Activated CD4-positive, alpha-beta T cell treated with anti-CD3 and anti-CD28 coated beads for 36 hours (primary cell): Measurements from ENCODE around the gene UMAD1. TPM values are rescaled to one million over a fixed set of nuclear protein-coding genes. Genes with fewer than 3 reads are reported as not detected.

Experiments
- ATAC-seq: fragments of 200-7000 bp; cut with Tn5 transposase; one replicate; pipeline ENCODE4 v1.10.0; 2021; ENCODE audit warnings: mild to moderate bottlenecking, moderate library complexity
- CTCF ChIA-PET: fragments of 350-600 bp; sonication (Branson Sonifier 250); formaldehyde crosslinking; loops from one replicate; lab custom pipeline; 2021; ENCODE audit warnings: antibody characterized with exemption; lab: Charles Lee
- POLR2A ChIA-PET: fragments of 350-600 bp; sonication (Branson Sonifier 250); formaldehyde crosslinking; loops from one replicate; lab custom pipeline; 2021; ENCODE audit warnings: antibody characterized with exemption, inconsistent platforms; lab: Charles Lee
- DNase-seq: peaks from one replicate; pipeline ENCODE4 v3.0.0-alpha.2; 2020
- H3K27ac Mint-ChIP-seq: one replicate; pipeline ENCODE4 v1.8.0; 2021; ENCODE audit warnings: mixed read lengths
- H3K27me3 Mint-ChIP-seq: one replicate; pipeline ENCODE4 v1.8.0; 2021; ENCODE audit warnings: mixed read lengths
- H3K36me3 Mint-ChIP-seq: one replicate; pipeline ENCODE4 v1.8.0; 2021; ENCODE audit warnings: low read depth, mixed read lengths
- H3K4me1 Mint-ChIP-seq: one replicate; pipeline ENCODE4 v1.8.0; 2021; ENCODE audit warnings: mixed read lengths
- H3K4me3 Mint-ChIP-seq: one replicate; pipeline ENCODE4 v1.8.0; 2021; ENCODE audit warnings: mild to moderate bottlenecking, moderate library complexity, mixed read lengths
- H3K9me3 Mint-ChIP-seq: one replicate; pipeline ENCODE4 v1.8.0; 2021; ENCODE audit warnings: low read depth, mixed read lengths
- intact Hi-C, 2 experiments: fragments of 100-400 bp; cut with DNase I in 1 of 2; cut with micrococcal nuclease in 1 of 2; formaldehyde crosslinking; loops; one replicate each; pipeline versions ENCODE4 v1.14.2 to v1.15.1; 2022 to 2024; cut with DNase I, micrococcal nuclease
- total RNA-seq, 2 experiments: library from RNA; stranded (reverse); gene quantifications; one replicate each; pipeline ENCODE4 v1.2.3, GENCODE V29; 2021

The UMAD1 gene
- total RNA-seq, 2 experiments from 2014 or later: 13.1 to 14.5 TPM

DNA sequence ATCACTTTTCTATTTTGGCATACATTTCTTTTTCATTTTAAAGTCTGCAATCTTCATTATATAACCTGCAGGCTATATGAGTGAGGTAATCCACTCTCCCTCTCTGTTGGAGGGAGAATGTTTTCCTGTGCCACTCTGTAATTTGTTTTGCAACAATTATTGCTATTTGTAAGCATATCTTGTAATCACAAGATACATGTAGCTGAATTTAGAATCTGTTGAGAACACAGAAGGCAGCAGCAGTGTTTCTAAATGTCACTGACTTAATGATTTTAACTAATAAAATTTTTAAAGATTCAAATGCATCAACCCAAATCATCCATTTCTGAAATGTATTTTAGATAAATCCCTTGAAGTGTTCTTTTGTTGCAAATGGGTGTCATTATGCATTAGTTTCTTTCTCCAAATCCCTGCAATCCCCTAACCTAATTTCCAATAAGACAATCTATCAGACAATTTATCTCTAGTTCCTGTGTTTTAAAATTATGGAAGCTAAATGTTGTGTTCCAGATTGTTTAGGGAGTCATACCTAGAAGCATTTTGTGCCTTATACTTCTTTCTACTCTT is 19.8 kb upstream of the UMAD1 start:
- CTCF ChIA-PET: interaction anchor here (0.8 kb wide), 1 partner anchor 675 kb away, joined by 3 read pairs; no protein-coding TSS in a partner anchor
- Mint-ChIP-seq H3K4me3 (no peak overlapping the region), H3K27ac (no peak overlapping the region), H3K4me1 (peaks cover 3% of the 10 kb centered on the region), H3K27me3 (peaks cover 2% of the 10 kb centered on the region), H3K36me3 (no peaks in the 10 kb centered on the region), H3K9me3 (no peaks in the 10 kb centered on the region)
- no peak for ATAC-seq
- intact Hi-C loops: no loop called here
- POLR2A ChIA-PET: no interaction called here
- DNase-seq: no peak

GRCh38 chr7:7628476-7628875 is 12.1 kb upstream of the UMAD1 start:
- ChIA-PET CTCF (no interaction called here), POLR2A (no interaction called here)
- Mint-ChIP-seq H3K27me3 (peaks cover 2% of the 10 kb centered on the region), H3K4me3 (no peak overlapping the region), H3K36me3 (peaks cover 3% of the 10 kb centered on the region), H3K9me3 (peaks cover 9% of the 10 kb centered on the region), H3K27ac (no peak overlapping the region), H3K4me1 (peaks cover 2% of the 10 kb centered on the region)
- DNase-seq: no peak
- ATAC-seq: no peak
- intact Hi-C loops: no loop called here

- DNase-seq (no peak), ATAC-seq (peak; percentile 33)
- Mint-ChIP-seq H3K4me3 (no peak overlapping the region), H3K27ac (no peak overlapping the region), H3K36me3 (peaks cover 7% of the 10 kb centered on the region), H3K4me1 (peaks cover 2% of the 10 kb centered on the region), H3K27me3 (no peaks in the 10 kb centered on the region), H3K9me3 (peaks cover 9% of the 10 kb centered on the region)
- POLR2A ChIA-PET: no interaction called here
- intact Hi-C loops: no loop called here
- CTCF ChIA-PET: interaction anchor here (0.5 to 0.6 kb wide), 2 partner anchors 55 to 228 kb away, joined by 3 read pairs; no protein-coding TSS in a partner anchor
Observed at GRCh38 chr7:7630626-7631329, 9.8 kb upstream of the UMAD1 start.

DNA sequence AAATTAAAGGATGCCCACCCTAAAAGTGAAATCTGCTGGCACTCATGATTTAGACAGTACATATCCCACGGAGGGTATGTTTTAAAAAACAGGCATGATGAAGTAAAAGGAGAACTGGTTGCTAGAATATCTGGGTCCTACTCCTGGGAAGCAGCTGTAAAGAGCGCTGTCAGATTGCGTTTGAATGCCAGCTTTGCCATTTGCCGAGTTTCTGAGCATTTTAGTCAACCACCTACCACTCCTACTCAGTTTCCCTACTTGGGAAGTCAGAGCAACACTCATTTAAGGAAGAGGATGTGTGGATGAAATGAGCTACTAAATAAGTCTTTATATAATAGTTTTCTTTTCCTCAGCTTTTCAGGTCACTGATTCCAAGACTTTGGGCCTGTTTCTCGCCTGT is 1.1 kb upstream of the UMAD1 start:
- ChIA-PET POLR2A (interaction anchor here (0.6 to 0.9 kb wide), 6 partner anchors 32 to 613 kb away, joined by 3 to 5 read pairs (median 4); no protein-coding TSS in a partner anchor), CTCF (interaction anchor here (0.8 to 3.5 kb wide), 7 partner anchors 23 to 578 kb away, joined by 3 to 20 read pairs (median 3); no protein-coding TSS in a partner anchor)
- H3K4me1 Mint-ChIP-seq: peaks cover 35% of the 10 kb centered on the region
- H3K9me3 Mint-ChIP-seq: no peaks in the 10 kb centered on the region
- H3K27me3 Mint-ChIP-seq: no peaks in the 10 kb centered on the region
- intact Hi-C loops: no loop called here
- DNase-seq: peak; percentile 27
- H3K27ac Mint-ChIP-seq: peak overlapping the region; percentile 99
- no peak for ATAC-seq
- H3K4me3 Mint-ChIP-seq: peak overlapping the region; percentile 93
- H3K36me3 Mint-ChIP-seq: peaks cover 36% of the 10 kb centered on the region

GRCh38 chr7:7639847-7640220 is 718 bp upstream of the UMAD1 start:
- H3K9me3 Mint-ChIP-seq: no peaks in the 10 kb centered on the region
- ATAC-seq (peak; percentile 30), DNase-seq (peak; percentile 73)
- peaks cover 38% of the 10 kb centered on the region for H3K4me1 Mint-ChIP-seq
- POLR2A ChIA-PET: interaction anchor here (0.6 to 1.8 kb wide), 11 partner anchors 15 to 613 kb away, joined by 3 to 7 read pairs (median 4); no protein-coding TSS in a partner anchor
- CTCF ChIA-PET: interaction anchor here (0.8 to 3.5 kb wide), 7 partner anchors 23 to 577 kb away, joined by 3 to 20 read pairs (median 3); no protein-coding TSS in a partner anchor
- H3K4me3 Mint-ChIP-seq: peak overlapping the region; percentile 93
- H3K36me3 Mint-ChIP-seq: peaks cover 37% of the 10 kb centered on the region
- no peaks in the 10 kb centered on the region for H3K27me3 Mint-ChIP-seq
- H3K27ac Mint-ChIP-seq: peak overlapping the region; percentile 99
- intact Hi-C loops: loop anchor here (1.0 to 5.0 kb wide), 14 partner anchors 31 to 908 kb away; partner anchors contain the start of genes C1GALT1 (in 2 of the 2), GLCCI1 (in 2 of the 2), MIOS (in 2 of the 2) and RPA3 (in 1 of the 2)

GRCh38 chr7:7641129-7641663 is 644 bp downstream of the UMAD1 start:
- no peak for DNase-seq
- intact Hi-C loops: loop anchor here (2.0 to 5.0 kb wide), 6 partner anchors 78 to 909 kb away; partner anchors contain the start of genes GLCCI1 (in 1 of the 2) and RPA3 (in 1 of the 2)
- ChIA-PET CTCF (interaction anchor here (0.6 to 3.5 kb wide), 10 partner anchors 11 to 1786 kb away, joined by 3 to 20 read pairs (median 3); no protein-coding TSS in a partner anchor), POLR2A (interaction anchor here (0.7 to 1.8 kb wide), 5 partner anchors 39 to 493 kb away, joined by 3 to 6 read pairs (median 5); no protein-coding TSS in a partner anchor)
- peaks cover 37% of the 10 kb centered on the region for H3K36me3 Mint-ChIP-seq
- peak overlapping the region; percentile 99 for H3K27ac Mint-ChIP-seq
- H3K27me3 Mint-ChIP-seq: no peaks in the 10 kb centered on the region
- H3K4me3 Mint-ChIP-seq: peak overlapping the region; percentile 93
- H3K4me1 Mint-ChIP-seq: peaks cover 45% of the 10 kb centered on the region
- peak; percentile 6 for ATAC-seq
- H3K9me3 Mint-ChIP-seq: no peaks in the 10 kb centered on the region

DNA sequence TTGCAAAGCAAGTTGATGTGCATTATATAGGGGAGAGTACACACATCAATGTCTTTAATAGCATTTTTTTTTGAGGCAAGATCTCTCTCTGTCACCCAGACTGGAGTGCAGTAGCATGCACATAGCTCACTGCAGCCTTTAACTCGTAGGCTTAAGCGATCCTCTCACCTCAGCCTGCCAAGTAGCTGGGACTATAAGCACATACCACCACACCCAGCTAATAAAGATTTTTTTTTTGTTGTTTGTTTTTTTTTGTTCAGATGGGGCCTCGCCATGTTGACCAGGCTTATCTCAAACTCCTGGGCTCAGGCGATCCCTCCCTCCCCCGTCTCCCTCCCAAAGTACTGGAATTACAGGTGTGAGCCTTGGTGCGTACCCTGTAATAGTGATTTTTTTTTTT is 1.5 kb downstream of the UMAD1 start:
- DNase-seq: no peak
- Mint-ChIP-seq H3K9me3 (no peaks in the 10 kb centered on the region), H3K36me3 (peaks cover 39% of the 10 kb centered on the region), H3K4me3 (peak overlapping the region; percentile 93), H3K27me3 (no peaks in the 10 kb centered on the region), H3K4me1 (peaks cover 51% of the 10 kb centered on the region), H3K27ac (peak overlapping the region; percentile 99)
- intact Hi-C loops: loop anchor here (5.0 kb wide), 2 partner anchors 120 to 910 kb away; no protein-coding TSS in a partner anchor
- no peak for ATAC-seq
- CTCF ChIA-PET: interaction anchor here (0.7 to 3.5 kb wide), 4 partner anchors 25 to 324 kb away, joined by 3 to 20 read pairs (median 4); no protein-coding TSS in a partner anchor
- POLR2A ChIA-PET: interaction anchor here (0.6 kb wide), 1 partner anchor 550 kb away, joined by 5 read pairs; no protein-coding TSS in a partner anchor

DNA sequence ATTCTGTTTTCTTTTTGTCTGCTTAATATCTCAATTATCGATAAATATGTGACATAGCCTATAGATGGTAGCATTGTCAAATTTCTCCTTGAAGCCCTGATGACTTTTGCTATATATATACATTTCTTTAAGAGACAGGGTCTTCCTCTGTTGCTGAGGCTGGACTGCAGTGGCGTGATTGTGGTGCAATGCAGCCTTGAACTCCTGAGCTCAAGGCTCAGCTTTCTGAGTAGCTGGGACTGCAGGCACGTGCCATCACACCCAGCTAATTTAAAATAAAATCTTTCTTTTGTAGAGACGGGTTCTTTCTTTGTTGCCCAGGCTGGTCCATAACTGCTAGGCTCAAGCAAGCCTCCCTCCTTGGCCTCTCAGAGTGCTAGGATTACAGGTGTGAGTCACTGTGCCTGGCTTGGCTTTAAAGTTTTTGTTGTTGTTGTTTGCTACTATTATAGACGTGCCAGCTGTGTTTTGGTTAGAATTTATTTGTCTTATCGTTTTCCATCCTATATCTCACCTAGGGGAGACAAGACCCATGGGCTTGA is 7.0 kb downstream of the UMAD1 start:
- no peaks in the 10 kb centered on the region for H3K9me3 Mint-ChIP-seq
- peaks cover 19% of the 10 kb centered on the region for H3K36me3 Mint-ChIP-seq
- H3K4me3 Mint-ChIP-seq: no peak overlapping the region
- DNase-seq: no peak
- POLR2A ChIA-PET: no interaction called here
- H3K4me1 Mint-ChIP-seq: peaks cover 55% of the 10 kb centered on the region
- CTCF ChIA-PET: interaction anchor here (0.6 kb wide), 1 partner anchor 62 kb away, joined by 3 read pairs; no protein-coding TSS in a partner anchor
- no peak for ATAC-seq
- H3K27ac Mint-ChIP-seq: no peak overlapping the region
- intact Hi-C loops: no loop called here
- H3K27me3 Mint-ChIP-seq: no peaks in the 10 kb centered on the region

DNA sequence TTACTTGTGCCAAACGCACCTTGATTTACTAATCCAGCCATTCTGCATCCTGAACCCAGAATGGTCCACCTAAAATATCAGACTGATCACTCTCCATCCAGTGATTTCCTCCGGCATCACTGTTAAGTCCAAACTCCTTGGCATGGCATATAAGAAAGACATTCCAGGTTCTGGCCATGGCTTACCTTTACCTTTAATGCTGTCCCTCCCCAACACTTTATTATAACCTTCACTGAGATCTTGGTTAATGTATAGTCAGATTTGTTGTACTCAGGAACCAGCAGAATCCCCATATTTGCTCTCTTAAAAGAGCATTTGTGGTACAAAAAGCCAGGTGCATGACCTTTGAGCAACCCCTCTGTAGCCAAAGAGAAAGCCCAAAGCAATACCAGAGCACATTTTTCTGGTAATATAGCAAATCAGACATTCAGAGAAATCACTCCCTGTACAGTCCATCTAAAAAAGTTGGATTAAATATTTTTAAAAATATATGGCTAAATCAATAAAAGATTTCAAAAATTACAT is 10.2 kb downstream of the UMAD1 start:
- CTCF ChIA-PET: no interaction called here
- H3K4me1 Mint-ChIP-seq: peaks cover 53% of the 10 kb centered on the region

GRCh38 chr7:7651479-7651878 is 10.9 kb downstream of the UMAD1 start:
- peaks cover 47% of the 10 kb centered on the region for H3K4me1 Mint-ChIP-seq
- intact Hi-C loops: no loop called here
- ChIA-PET POLR2A (no interaction called here), CTCF (interaction anchor here (0.5 kb wide), 1 partner anchor 11 kb away, joined by 5 read pairs; the partner anchor contains the start of gene UMAD1)
- ATAC-seq (no peak), DNase-seq (no peak)
- no peaks in the 10 kb centered on the region for H3K27me3 Mint-ChIP-seq
- H3K27ac Mint-ChIP-seq: no peak overlapping the region
- no peak overlapping the region for H3K4me3 Mint-ChIP-seq
- H3K9me3 Mint-ChIP-seq: peaks cover 3% of the 10 kb centered on the region
- peaks cover 7% of the 10 kb centered on the region for H3K36me3 Mint-ChIP-seq

More for the DNA sequence above, 10.2 kb downstream of the UMAD1 start:
- POLR2A ChIA-PET: no interaction called here
- H3K9me3 Mint-ChIP-seq: no peaks in the 10 kb centered on the region
- no peak for ATAC-seq
- peaks cover 9% of the 10 kb centered on the region for H3K36me3 Mint-ChIP-seq
- H3K27me3 Mint-ChIP-seq: no peaks in the 10 kb centered on the region
- H3K27ac Mint-ChIP-seq: no peak overlapping the region
- no peak for DNase-seq
- intact Hi-C loops: no loop called here
- H3K4me3 Mint-ChIP-seq: no peak overlapping the region
